ELR (cell line): ENCODE results near the gene GPC6.

Experiments
- DNase-seq: peaks from one replicate; pipeline ENCODE4 v3.0.0-alpha.2; 2015; ENCODE audit warnings: low read depth

GPC6 gene

DNA sequence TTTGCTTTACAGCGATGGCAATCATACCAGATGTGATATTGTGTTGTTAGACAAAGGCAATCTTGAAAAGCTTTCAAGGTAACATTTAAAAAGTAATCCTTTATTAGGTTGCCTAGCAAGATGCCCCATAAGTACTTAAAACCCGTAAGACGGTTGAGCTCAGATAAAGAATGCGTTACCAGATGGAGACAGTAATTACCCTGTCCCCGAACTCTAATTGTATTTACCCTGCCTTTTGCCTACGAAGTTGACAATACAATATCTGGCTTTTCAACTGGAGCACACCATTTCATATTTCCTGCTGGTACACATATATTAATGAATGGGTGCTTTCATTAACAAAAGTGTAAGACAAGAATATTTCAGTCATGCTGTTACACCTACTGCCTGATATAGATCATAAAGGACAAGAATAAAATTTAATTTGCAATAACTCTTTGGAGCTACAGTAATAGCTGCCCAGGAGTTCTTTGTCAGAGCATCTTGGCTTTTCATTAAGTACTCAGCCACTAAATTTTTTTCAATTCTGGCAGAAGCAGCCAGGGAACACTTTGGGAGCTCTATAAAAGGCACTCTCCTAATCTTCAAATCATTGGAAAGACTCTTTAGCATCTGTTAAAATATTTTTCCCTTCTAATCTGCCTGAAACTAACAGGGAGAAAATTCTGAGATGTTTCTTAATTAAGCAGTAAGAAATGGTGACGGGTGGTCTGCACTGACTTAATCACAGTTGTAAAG lies 1189.1 kb downstream of the GPC6 start:
- no peak for DNase-seq

- DNase-seq = peak; percentile 44
These were observed 1190.0 kb downstream of the GPC6 start for GRCh38 chr13:94416454-94417080.

DNA sequence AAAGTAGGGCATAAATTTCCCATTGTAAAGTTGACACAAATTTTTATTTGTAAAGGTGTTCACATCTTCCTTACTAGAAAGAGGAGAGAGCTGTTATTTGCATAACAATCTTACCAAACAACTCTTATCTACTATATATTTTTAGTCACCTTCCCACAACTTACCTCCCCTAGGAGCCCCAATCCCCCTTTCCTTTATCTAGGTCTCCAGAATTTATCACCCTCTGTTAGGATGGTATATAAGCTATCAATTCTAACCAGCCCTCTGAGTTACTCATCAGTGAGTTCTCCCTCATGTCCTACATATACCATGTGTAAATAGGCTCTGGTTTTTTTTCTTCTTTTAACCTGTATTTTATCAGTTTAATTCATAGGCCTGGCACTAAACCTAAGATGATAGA lies 1190.7 kb downstream of the GPC6 start:
- no peak for DNase-seq

- peak; percentile 75 for DNase-seq
These were observed 1192.8 kb downstream of the GPC6 start for GRCh38 chr13:94419304-94419924.

GRCh38 chr13:94419925-94420305 lies 1193.3 kb downstream of the GPC6 start:
- no peak for DNase-seq

DNA sequence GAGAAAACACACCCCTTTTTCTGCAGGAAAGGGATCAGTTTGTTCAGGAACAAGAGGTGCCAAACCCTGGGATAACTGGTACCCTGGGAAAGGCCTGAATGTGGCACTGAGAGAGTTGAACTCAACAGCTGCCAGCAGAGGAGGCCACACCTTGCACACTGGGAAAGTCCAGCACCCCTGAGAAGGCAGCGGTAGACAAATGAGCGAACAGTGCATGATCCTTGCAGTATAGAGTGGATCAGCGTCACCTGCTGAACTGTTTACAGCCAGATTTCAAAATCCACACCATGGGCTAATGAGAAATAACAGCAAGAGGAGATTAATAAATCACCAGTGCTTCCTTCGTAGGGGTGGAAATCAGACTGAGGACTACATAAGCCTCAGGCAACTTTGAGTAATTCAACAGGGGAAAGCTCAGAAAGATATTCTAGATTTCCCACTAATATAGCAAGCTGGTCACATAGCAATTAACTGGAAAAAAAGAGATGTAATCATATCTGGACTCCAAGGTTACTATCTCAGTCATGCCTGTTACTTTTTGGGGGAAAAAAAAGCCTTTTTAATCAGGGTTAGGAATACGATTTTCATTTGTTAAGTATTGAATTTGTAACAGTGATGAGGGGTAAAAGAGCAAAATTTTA lies 1200.8 kb downstream of the GPC6 start:
- DNase-seq = no peak

DNA sequence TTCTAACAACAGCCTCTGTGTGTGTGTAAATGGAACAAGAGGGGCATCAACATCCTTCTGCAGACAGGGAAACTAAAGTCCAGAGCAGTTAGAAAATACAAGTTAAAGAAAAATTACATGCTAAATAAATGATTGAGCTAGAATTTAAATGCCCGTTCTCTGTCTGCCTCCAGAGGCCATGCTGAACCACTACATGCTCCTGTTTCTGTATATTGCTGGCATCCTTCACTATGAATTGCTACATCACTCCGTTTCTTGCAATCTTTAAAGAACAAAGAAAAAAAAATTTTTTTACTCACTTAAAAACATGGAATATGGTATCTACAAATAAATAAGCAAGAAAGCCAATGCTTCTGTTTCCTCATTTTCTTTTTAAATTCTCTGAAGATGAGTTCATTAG lies 1205.0 kb downstream of the GPC6 start:
- DNase-seq = peak; percentile 13

GRCh38 chr13:94431987-94432386 lies 1205.4 kb downstream of the GPC6 start:
- no peak for DNase-seq

DNA sequence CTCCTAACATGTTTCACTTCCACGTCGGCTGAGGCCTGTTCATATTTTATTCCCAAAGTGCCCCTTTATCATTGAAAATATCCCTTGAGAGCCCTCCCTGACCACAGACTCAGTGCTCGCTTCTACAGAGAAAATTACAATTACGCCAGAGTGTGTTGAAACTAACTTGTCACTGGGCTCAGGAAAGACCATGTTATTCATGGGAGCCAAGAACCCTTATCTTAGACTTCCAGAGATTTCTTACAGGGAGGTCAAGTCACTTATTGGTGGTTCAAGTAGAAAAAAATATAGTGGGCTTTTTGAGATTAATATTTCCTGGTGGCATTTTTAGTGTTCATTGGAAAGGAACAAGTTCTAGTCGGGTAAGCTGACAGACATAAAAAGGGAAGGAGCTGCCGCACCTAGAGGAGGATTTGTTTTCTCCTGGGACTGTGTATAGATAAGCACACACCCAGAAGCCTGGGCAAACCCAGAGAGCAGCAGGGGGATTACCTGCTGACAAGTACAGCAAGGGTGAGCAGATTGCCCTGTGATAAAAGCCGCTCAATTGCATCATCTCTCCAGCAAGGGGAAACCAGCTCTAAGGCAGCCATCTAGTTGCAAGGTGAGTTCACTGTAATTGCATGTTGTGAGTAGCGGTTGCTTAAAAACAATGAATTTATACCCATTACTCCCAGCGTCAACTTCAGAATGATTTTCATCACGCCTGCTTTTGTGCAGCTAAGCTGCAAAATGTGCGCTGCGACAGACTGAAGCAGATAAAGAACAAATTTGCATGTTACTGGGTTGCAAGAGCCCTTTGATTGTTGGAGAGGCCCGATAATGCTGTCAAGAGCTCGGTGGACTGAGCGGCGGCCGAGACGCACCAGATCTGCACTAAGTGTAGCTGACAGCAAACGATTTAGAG lies 1206.7 kb downstream of the GPC6 start:
- DNase-seq = no peak

DNA sequence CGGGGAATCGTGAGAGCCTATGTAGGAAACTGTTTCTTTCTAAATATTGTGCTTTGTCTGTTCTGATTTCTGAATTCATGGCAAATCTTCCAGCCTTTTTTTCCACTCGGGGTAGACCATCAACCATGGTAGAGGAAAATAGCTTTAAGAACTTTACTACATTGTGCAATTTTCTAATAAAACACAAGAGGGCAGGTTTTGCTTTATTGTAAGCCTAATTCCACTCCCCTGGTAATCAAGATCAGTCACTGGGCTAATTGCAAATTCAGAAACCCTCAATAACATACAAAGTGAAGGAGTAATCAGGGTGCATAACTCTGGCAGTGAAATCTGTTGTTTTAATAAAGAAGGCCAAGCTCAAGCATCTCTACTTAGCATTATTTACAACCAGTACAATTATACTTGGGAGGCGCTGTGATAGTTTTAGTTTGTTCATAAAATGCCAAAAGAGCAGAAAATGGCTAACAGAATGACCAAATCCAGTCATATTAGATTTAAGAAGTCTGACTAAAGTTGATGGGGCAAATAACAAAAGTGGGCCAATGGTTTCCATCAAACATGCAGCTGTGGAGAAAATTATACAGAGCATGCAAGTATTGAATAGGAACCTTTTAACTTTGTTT lies 1209.1 kb downstream of the GPC6 start:
- DNase-seq = peak; percentile 69

GRCh38 chr13:94444826-94445225 lies 1218.2 kb downstream of the GPC6 start:
- no peak for DNase-seq

DNA sequence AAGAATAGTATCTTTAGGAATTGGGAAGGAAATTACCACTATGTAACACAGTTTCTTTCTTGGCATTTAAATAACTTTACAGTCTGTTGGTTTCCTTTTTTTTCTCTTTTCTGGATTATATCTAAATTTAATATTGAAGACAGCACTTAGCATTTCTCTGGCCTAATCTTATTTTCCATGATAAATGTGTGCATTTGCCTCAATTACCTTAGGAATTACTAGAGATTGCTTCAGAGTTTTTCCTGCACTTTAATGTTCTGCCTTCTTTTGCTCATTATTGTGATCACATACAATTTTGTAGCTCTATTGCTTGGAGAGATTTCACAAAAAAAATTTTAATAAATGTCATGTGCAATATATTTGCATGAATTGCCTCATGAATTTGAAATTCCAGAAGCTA lies 1227.7 kb downstream of the GPC6 start:
- DNase-seq = no peak

DNA sequence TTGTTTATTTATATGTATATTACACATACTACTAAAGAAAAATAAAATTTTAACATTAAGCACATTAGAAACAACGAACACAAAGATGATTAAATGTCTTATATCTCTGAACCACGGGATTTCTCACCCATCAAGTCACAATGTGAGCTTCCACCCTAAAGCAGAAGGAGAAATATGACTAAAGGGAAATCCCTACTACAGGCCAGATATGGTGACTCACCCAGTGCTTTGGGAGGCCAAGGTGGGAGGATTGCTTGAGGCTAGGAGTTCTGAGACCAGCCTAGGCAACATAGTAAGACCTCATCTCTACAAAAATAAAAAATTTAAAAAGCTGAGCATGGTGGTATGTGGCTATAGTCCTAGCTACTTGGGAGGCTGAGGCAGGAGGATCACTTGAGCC lies 1228.3 kb downstream of the GPC6 start:
- peak; percentile 42 for DNase-seq

DNA sequence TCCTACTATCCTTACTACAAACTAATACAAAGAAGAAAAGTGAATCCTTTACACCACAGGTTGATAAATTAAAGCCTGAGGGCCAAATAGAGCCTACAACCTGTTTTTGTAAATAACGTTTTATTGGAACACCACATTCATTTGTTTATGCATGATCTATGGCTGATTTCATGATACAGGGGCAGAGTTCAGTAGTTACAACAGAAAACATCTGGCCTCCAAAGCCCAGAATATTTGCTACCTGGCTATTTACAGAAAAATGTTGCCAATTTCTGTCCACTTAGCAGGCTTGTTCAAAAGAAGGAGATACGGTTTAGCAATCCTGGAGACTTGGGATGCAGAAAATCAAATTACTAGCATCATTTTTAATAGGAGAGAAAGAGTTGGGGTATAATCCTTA lies 1228.8 kb downstream of the GPC6 start:
- DNase-seq = no peak
